GM21786 (cell line): ENCODE measurements around the gene STH.

ENCODE experiments used
- ATAC-seq: cut with Tn5 transposase; IDR thresholded peaks from one replicate; pipeline ENCODE4 v1.9.1; 2021; ENCODE audit not compliant: unreplicated experiment

The STH gene

DNA sequence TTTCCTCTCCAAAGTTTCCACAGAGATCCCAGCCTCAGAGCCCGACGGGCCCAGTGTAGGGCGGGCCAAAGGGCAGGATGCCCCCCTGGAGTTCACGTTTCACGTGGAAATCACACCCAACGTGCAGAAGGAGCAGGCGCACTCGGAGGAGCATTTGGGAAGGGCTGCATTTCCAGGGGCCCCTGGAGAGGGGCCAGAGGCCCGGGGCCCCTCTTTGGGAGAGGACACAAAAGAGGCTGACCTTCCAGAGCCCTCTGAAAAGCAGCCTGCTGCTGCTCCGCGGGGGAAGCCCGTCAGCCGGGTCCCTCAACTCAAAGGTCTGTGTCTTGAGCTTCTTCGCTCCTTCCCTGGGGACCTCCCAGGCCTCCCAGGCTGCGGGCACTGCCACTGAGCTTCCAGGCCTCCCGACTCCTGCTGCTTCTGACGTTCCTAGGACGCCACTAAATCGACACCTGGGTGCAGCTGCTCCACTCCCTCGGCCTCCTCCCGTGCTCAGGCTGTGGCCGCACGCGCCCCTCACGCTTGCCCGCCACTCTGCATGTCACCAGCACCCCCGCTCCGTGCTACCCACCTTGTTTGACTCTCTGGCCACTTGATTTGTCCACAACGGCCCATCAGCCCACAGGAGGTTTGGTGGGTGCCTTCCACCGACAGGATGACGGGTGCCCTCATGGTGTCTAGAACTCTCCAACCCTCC, 15.3 kb upstream of the STH start:
- no peak for ATAC-seq

- ATAC-seq, result no peak
Measured at GRCh38 chr17:45984368-45984767, 14.7 kb upstream of the STH start.

DNA sequence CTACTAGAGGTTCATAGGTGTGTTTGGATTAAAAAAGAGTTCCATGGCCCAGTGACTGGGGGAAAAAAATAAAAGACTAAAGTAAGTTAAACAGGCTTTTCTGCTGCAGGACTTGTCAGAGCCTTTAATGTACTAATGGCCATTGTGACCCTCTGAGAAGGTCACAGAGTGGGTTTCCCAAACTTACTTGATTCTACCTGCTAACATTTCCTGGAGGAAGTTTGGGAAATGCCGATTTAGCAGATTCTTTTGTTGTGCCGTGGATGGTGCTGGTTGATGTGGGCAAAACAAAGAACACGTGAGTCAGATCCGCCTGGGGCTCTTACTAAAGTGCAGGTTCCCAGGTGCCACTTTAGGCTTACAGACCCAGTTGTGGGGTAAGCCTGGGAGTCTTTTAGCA, 13.6 kb upstream of the STH start:
- no peak for ATAC-seq

GRCh38 chr17:45986056-45986455, 13.0 kb upstream of the STH start:
- no peak for ATAC-seq

DNA sequence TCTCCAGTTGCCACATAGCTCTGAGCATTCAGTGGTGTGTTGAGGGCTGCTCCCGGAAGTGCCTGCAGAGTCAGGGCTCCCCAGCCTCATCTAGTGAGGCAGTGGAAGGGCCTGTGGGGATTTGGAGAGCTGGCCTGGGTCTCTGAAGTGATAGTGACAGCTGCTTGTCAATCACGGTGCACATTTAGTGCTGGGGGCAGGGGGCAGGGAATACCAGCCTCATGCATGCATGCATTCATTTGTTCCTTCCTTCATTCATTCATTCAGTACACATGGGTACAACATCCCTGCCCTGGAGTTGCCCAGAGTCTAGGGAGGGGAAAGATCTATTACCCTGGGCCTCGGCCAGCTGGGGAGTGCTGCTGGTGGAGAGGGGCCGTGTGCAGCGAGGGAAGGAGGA, 11.3 kb upstream of the STH start:
- ATAC-seq, result no peak

GRCh38 chr17:45989759-45990158, 9.3 kb upstream of the STH start:
- ATAC-seq, result no peak

DNA sequence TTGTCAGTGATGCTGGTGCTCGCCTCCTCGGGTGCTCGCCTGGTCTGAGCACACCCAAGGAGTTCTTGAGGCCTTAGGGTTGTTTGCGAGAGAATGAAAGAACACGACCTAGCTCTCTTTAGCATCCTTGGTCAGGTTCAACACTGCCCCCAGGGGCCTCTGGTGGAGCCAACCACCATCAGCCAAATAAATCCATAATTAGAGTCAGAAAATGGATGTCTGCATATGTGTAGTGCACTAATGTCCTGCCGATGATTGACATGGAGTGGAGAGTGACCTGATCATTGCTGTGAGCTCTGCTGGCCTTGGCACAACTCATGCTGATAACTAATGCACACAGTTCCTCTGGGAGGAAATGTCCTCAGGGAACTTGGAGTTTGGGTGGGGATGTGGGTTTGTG, 8.2 kb upstream of the STH start:
- ATAC-seq, result no peak

GRCh38 chr17:45991341-45991740, 7.7 kb upstream of the STH start:
- ATAC-seq, result no peak

- ATAC-seq, result no peak
Measured at GRCh38 chr17:45992175-45992574, 6.9 kb upstream of the STH start.

DNA sequence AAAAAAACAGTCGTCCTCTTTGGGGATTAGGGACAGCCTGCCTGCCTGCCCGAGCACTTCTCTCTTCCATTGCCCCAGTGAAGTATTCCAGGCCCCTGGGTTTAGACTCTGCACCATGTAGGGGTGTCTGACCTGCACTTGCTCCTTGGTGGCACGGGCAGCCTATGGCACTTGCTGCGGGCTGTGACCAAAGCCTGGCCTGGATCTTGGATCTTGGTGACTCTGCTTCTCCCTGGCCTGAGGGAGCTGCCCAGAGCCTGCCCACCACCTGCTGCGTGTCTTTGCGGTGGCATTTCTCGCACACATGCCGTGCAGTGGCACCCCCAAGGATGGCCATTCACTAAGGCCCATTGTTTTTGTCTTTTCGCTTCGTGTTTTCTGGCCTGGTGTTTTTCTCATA, 6.1 kb upstream of the STH start:
- no peak for ATAC-seq

GRCh38 chr17:45993962-45994627, 5.0 kb upstream of the STH start:
- no peak for ATAC-seq

- no peak for ATAC-seq
Measured at GRCh38 chr17:45994987-45995386, 4.1 kb upstream of the STH start.

- ATAC-seq, result no peak
Measured at GRCh38 chr17:45995627-45996270, 3.3 kb upstream of the STH start.

- no peak for ATAC-seq
Measured at GRCh38 chr17:45996282-45996937, 2.6 kb upstream of the STH start.

- no peak for ATAC-seq
Measured at GRCh38 chr17:45997166-45997565, 1.9 kb upstream of the STH start.

DNA sequence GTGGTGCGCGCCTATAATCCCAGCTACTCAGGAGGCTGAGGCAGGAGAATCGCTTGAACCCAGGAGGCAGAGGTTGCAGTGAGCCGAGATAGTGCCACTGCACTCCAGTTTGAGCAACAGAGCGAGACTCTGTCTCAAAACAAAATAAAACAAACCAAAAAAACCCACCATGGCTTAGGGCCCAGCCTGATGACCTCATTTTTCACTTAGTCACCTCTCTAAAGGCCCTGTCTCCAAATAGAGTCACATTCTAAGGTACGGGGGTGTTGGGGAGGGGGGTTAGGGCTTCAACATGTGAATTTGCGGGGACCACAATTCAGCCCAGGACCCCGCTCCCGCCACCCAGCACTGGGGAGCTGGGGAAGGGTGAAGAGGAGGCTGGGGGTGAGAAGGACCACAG, 1.4 kb upstream of the STH start:
- ATAC-seq, result no peak

- no peak for ATAC-seq
Measured at GRCh38 chr17:45999900-46000290, 845 bp downstream of the STH start.

- no peak for ATAC-seq
Measured at GRCh38 chr17:46000292-46000691, 1.2 kb downstream of the STH start.

- ATAC-seq, result no peak
Measured at GRCh38 chr17:46000757-46001156, 1.7 kb downstream of the STH start.

DNA sequence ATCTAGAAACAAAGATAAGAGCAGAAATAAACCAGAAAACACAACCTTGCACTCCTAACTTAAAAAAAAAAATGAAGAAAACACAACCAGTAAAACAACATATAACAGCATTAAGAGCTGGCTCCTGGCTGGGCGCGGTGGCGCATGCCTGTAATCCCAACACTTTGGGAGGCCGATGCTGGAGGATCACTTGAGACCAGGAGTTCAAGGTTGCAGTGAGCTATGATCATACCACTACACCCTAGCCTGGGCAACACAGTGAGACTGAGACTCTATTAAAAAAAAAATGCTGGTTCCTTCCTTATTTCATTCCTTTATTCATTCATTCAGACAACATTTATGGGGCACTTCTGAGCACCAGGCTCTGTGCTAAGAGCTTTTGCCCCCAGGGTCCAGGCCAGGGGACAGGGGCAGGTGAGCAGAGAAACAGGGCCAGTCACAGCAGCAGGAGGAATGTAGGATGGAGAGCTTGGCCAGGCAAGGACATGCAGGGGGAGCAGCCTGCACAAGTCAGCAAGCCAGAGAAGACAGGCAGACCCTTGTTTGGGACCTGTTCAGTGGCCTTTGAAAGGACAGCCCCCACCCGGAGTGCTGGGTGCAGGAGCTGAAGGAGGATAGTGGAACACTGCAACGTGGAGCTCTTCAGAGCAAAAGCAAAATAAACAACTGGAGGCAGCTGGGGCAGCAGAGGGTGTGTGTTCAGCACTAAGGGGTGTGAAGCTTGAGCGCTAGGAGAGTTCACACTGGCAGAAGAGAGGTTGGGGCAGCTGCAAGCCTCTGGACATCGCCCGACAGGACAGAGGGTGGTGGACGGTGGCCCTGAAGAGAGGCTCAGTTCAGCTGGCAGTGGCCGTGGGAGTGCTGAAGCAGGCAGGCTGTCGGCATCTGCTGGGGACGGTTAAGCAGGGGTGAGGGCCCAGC, 2.6 kb downstream of the STH start:
- no peak for ATAC-seq
